Mononuclear cell (primary cell): ENCODE measurements around the gene ARMH3. TPM values are rescaled to one million over a fixed set of nuclear protein-coding genes. Genes with fewer than 3 reads are reported as not detected.

Source experiments
- H3K27me3 ChIP-seq: 2 replicates; pipeline ENCODE4 v1.6.0; 2011; ENCODE audit warnings: low read length, control low read depth; ENCODE audit not compliant: insufficient read depth
- H3K4me1 ChIP-seq: 2 replicates; pipeline ENCODE4 v1.5.1; 2011; ENCODE audit warnings: mild to moderate bottlenecking, low read length, control low read depth; ENCODE audit not compliant: insufficient read depth
- H3K4me3 ChIP-seq: 2 replicates; pipeline ENCODE4 v1.5.1; 2011; ENCODE audit warnings: mild to moderate bottlenecking, low read length, moderate library complexity
- H3K9me3 ChIP-seq: 2 replicates; pipeline ENCODE4 v1.5.1; 2011; ENCODE audit warnings: low read depth, mild to moderate bottlenecking, control low read depth, low read length
- total RNA-seq: library from RNA; depleted of rRNA; stranded (reverse); fragments of >200 nt; gene quantifications from one replicate; pipeline ENCODE4 v1.2.3, GENCODE V29; 2012

Gene ARMH3
- total RNA-seq, 1 donor, result 10.4 TPM

DNA sequence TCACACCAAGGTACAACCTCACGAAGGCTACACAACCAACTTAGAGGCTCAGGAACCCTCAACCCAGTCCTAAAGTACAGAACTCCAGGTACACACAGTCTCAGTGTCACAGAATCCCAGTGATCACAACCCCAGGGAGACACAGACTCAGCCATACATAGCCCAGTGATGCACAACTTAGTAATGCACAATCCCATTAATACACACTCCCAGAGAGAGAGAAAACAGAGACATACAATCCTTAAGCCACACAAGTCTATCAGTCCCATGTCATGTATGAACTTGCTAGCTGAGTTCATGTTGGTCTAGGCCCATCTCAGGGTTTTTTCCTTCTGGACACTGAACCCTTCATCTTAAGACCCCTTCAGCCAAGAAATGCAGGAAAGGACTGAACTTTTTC is 217.0 kb downstream of the ARMH3 start:
- Histone ChIP-seq H3K4me1 (peaks cover 67% of the 10 kb centered on the region), H3K4me3 (no peak overlapping the region), H3K9me3 (no peaks in the 10 kb centered on the region), H3K27me3 (no peaks in the 10 kb centered on the region)

DNA sequence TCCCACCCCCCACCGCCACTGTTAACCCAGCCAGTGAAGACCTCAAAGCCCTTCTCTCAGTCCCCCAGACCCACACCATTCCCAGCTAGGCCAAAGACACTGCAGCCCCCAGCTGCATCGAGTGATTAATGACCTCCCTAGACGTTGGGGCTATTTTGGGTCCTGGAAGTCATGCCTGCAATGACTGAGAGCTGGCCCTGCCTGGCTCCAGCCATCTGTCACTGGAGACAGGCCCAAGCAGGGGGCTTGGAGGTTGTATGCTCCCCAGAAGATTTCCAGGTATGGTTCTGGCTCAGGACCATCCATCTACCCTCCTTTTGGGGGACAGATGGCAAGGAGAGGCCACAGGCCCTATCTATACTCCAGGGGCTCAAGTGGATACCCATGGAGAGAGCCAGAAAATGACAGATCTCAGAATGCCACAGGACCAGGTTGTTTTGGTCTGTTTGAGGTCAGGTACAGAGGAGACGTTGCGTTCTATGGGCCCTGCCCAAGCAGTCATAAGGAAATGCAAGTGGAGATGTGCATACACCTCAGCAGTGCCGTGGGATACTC is 217.5 kb downstream of the ARMH3 start:
- Histone ChIP-seq H3K9me3 (no peaks in the 10 kb centered on the region), H3K4me1 (peaks cover 70% of the 10 kb centered on the region), H3K4me3 (no peak overlapping the region), H3K27me3 (no peaks in the 10 kb centered on the region)

DNA sequence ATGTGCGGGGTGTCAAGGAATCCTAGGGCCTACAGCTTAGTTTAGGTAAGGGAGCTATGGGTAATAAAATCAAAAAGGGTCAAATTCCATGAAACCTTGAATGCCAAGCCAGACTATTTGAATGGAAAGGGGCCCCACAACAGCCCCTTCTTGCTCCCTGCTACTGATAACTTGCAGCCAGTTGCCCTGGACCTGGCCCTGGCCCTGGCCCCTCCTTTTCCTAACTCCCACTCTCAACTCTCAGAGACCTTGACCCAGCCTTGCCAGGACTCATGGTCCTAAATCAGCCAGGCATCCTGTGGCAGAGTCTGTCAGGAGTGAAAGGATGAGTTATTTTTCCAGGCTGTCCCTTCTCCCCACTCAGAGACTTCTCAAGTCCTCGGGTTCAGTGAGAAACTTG is 218.2 kb downstream of the ARMH3 start:
- no peaks in the 10 kb centered on the region for H3K9me3 ChIP-seq
- peaks cover 66% of the 10 kb centered on the region for H3K4me1 ChIP-seq
- H3K27me3 ChIP-seq, result no peaks in the 10 kb centered on the region
- H3K4me3 ChIP-seq, result no peak overlapping the region

DNA sequence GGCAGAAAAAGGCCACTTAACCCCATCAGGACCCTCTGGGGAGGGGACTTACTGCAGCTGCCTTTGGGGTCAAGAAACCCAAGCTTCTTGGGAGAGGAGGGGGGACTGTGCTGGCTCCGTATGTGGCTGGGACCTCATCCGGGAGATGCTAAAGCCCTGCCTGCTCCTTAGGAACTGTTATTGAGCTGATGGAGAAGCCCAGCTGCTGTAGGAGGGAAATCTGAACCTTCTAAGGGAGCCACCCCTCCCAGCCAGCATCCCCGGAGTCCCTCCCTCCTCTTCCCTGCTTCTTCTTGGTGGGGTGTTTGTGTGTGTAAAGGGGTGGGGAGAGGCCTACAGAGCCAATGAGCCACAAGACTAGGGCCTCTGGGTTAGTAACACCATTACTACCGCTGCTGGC is 220.6 kb downstream of the ARMH3 start:
- no peak overlapping the region for H3K4me3 ChIP-seq
- no peaks in the 10 kb centered on the region for H3K9me3 ChIP-seq
- H3K4me1 ChIP-seq, result peaks cover 62% of the 10 kb centered on the region
- H3K27me3 ChIP-seq, result no peaks in the 10 kb centered on the region

DNA sequence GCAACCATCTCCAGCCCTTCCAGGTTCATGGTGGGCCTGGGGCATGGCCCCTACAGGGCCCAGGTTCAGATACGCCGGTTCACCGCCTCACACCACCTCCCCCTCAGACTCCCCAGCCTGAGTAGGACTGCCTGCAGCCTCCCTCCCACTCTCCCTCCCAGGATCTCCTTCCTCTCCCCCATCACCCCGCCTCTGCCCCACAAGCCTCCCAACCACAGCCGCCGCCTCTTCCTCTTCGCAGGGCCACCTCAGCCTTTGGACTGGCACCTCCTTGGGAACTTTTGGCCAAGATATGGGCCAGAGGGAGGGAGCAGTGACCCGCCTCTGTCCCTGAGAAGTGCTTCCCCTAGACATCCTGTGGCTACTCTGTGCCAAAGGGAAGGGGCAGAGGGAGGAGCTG is 221.6 kb downstream of the ARMH3 start:
- peaks cover 60% of the 10 kb centered on the region for H3K4me1 ChIP-seq
- H3K9me3 ChIP-seq, result no peaks in the 10 kb centered on the region
- no peaks in the 10 kb centered on the region for H3K27me3 ChIP-seq
- H3K4me3 ChIP-seq, result no peak overlapping the region

DNA sequence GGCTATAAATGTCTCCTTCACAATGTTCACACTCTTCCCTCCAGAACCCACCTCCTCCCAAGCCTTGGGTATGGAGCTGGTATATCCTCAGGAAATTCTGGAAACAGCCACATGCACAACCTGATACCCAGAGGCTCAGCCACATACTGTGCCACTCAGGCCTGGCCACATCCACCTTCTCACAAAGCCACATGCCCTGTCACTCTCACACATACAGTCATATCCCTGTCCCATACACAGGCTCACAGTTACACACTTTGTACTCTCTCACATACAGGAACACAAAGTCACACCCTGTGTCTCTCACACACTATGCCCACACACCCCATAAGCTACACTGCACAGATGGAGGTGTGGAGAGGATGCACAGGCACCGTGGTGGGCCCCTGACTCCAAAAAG is 222.5 kb downstream of the ARMH3 start:
- Histone ChIP-seq H3K27me3 (no peaks in the 10 kb centered on the region), H3K9me3 (no peaks in the 10 kb centered on the region), H3K4me1 (peaks cover 61% of the 10 kb centered on the region)

DNA sequence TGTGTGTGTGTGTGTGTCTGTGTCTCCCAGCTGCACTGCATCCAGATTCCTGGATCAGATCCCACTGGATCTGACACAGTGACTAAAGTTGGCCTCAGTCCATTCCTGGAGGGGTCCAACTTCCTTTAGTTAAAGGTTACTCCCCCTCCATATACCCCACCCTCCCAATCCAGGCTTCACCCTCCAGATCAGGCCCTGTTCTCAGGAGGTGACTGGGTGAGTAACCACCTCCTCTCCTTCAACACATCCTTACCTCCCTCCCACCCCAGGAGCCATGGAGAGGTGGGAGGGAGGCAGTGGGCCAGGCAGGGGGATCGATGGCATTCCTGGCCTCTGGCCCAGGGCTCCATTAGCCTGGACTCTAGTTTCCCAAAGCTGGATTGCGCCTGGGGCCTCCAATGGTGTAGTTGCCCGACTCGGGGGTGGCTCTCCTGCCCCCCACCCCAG is 223.6 kb downstream of the ARMH3 start:
- Histone ChIP-seq H3K4me3 (no peak overlapping the region), H3K9me3 (no peaks in the 10 kb centered on the region), H3K4me1 (peaks cover 61% of the 10 kb centered on the region), H3K27me3 (no peaks in the 10 kb centered on the region)

More for the DNA sequence above, 222.5 kb downstream of the ARMH3 start:
- H3K4me3 ChIP-seq, result no peak overlapping the region

DNA sequence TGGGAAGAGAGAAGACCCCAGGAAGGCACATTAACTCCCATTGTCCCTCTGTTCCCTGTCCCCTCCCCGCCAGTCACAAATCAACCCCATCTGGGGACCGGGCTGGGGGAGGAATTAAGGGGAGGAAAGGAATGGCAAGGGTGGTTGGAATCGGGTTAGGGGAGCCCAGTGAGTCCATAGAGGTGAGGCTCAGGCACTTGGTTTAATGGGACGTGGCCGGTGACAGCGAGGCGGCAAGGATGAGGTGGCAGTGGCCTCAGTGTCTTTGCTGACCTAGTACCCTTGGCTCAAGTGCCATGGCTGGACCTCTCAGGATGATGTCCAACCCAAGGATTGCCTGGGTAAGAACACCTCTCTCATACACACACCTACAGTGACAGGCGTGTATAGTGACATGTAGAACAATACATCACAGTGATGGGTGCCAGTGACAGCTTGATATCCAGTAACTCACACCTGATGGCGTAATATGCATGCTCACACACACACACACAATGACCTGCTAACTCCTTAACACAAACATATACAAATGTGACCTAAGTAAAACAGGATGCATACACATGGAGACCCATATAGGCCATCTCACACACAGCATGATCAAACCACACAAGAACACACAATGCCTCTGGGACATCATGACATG is 224.7 kb downstream of the ARMH3 start:
- no peaks in the 10 kb centered on the region for H3K9me3 ChIP-seq
- H3K4me3 ChIP-seq, result peak overlapping the region; percentile 43
- H3K4me1 ChIP-seq, result peaks cover 59% of the 10 kb centered on the region
- H3K27me3 ChIP-seq, result no peaks in the 10 kb centered on the region

DNA sequence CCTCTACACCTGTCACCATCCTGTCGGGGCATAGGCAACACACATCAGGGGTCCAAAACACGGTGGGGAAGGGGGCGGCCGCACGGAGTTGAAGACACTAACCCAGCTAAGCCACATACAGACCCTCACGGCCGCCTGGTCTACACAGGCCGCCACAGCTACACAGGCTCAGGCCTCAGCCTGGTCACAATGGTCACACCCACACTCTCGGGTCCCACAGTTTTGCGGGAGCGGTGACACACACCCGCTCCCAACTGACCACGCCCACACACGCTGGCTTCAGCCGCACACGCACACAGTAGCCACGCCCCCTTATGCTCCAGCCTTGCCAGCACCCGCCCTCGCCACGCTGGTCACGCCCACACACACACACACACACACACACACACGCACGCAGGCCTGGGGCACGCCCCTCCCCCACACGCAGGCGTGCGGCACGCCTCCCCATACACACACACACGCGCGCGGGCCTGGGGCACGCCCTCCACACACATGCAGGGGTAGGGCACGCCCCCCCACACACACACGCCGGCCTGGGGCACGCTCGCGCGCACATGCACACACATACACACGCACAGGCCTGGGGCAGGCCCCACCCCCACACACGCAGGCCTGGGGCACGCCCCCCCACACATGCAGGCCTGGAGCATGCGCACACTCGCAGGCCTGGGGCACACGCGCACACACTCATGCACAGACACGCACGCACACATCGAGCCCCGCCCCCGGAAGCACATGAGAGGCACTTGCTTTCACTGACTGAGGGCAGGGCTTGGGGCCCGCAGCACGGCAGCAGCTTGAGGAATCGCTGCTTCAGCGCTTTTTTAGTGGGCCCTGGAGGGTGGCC is 225.4 kb downstream of the ARMH3 start:
- H3K4me3 ChIP-seq, result peak overlapping the region; percentile 43
- H3K27me3 ChIP-seq, result no peaks in the 10 kb centered on the region
- H3K9me3 ChIP-seq, result no peaks in the 10 kb centered on the region
- H3K4me1 ChIP-seq, result peaks cover 53% of the 10 kb centered on the region

DNA sequence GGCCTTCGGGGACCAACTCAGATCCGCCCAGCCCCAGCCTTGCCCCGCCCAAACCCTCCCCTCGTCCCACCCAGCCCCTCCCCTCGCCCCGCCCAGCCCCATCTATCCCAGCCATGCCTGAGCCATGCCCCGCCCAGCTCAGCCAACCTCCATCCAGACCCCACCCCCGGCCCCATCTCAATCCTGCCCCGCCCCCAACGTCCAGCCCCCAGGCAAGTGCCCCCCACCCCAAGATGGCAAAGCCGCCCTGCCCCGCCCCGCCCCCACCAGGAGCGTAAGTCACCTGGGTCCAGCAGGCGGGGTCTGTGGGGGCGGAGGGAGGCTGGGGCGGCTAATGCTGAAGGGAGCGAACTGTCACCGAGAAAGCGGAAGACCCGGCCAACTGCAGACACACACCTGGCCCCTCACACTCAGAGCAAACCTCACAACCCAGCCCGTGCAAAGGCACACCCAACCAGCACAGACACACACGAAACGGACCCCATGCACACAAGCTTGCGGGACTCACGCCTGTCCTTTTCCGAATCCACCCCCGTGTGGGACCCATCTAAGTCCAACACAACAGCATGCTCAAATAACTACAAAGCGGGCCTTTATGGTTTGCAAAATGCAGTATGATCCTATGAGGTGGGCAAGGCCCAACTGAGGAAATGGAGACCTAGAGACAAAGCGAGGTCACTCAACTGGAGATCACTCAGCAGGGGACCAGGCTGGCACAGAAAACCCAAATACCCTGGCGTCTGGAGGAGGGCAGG is 226.2 kb downstream of the ARMH3 start:
- Histone ChIP-seq H3K9me3 (no peaks in the 10 kb centered on the region), H3K27me3 (no peaks in the 10 kb centered on the region), H3K4me3 (peak overlapping the region; percentile 43), H3K4me1 (peaks cover 45% of the 10 kb centered on the region)

DNA sequence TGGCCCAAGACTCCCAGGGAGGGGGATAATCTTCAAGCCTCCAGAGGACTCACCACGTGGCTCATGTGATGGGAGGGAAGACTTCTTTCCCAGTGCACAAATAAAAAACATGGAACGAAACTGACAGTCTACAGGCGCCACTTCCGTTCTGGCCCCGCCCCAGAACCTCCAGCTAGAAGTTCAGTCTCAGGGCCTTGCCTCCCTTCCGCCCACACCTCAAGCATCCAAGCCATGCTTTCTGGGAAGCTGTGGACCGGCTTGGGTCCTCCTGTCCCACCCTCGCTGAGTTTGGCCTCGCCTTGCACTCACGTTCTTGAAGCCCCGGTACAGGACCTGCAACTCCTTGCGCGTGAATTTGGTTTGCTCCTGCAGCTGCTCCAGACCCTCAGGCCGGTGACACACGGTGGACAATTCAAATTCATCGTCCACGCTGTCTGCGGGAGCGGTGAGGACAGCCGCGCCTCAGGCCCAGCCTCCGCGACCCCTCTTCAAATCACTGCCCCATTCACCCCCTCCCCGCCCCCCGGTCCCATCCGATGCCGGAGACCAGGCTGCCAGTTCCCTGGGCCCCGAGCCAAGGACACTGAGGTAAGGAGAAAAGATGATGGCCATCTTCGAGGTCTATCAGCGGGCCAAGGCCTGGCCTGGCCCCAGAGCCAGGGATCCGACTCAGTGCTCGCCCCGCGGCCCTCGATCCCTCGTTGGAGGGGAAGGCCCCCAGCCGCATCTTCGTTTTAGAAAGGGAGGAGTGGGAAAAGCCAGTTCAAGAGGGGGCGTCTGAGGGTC is 227.0 kb downstream of the ARMH3 start:
- Histone ChIP-seq H3K27me3 (no peaks in the 10 kb centered on the region), H3K4me3 (no peak overlapping the region), H3K9me3 (no peaks in the 10 kb centered on the region), H3K4me1 (peaks cover 37% of the 10 kb centered on the region)

DNA sequence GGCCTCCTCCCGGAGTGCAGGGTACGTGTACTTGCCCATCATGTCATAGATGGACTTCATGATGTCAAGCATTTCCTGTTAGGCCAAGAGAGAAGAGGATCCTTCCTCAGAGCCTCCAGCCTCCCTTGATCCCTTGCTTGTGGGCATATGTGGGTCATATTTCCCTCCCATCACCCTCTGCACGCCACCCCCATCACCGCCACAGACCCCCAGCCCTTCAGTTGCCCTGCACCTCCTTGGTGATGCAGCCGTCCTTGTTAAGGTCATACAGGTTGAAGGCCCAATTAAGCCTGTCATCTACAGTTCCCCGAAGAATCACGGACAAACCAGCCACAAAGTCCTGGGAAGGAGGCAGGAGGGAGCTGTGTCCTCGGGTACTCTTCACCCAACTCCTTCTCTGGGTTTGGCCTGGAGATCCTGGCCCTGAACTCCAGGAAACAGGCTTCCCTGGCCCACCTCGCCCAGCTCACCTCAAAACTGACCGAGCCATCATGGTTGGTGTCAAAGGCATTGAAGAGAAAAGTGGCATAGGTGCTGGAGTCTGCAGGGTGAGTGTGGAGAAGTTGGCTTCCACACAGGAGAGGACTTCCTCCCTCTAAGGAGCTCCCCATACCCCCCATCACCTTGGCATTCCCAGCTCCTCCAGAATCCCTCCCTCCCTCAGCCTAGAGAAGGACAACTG is 227.9 kb downstream of the ARMH3 start:
- Histone ChIP-seq H3K9me3 (no peaks in the 10 kb centered on the region), H3K27me3 (no peaks in the 10 kb centered on the region), H3K4me3 (no peak overlapping the region), H3K4me1 (peaks cover 31% of the 10 kb centered on the region)

DNA sequence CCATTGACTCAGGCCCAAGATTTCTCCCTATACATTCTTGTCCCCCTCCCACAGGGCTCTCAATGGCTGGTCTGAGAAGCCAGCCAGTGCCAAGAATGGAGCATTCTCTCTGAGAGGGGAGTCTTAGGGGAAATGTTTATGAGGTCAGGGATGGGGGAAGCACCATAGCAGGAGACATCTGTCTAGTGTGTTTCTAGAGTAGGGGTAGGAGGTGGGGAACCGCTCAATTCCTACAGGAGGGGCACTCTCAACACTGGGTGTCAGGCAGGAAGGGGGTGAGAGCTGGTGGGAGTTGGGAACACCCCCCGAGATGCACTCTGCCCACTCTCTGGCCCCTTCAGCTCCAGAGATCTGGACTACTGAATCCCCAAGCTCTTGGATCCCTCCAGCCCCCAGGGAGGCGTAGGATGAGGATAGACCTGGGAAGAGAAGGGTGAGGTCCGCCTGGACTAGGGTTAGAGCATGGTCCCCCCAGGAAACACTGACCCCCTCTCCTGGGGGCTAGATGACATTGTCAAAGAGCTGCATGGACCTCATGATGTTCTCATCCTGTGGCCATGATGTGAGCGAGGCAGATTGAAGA is 229.0 kb downstream of the ARMH3 start:
- Histone ChIP-seq H3K4me3 (no peak overlapping the region), H3K9me3 (no peaks in the 10 kb centered on the region), H3K4me1 (peaks cover 27% of the 10 kb centered on the region), H3K27me3 (no peaks in the 10 kb centered on the region)

DNA sequence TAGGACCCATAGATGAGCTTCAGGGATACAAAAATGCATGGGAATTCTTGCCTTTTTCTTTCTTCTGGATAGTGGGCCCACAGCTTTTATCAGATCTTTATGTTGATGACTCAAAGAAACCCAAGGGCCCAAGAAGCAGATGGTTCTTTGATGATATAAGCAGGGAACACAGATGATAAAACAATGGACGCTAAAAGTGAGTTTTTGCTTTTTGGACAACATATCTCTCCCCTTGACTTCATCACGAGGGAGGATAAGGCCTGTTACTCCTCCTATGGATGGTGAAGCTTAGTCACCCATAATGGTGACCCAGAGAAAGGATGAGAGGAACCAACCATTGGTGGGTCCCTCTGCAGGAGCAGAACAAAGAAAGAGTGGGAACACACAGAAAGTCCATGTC is 231.2 kb downstream of the ARMH3 start:
- Histone ChIP-seq H3K9me3 (no peaks in the 10 kb centered on the region), H3K4me3 (no peak overlapping the region), H3K4me1 (peaks cover 9% of the 10 kb centered on the region), H3K27me3 (no peaks in the 10 kb centered on the region)
